Measurements from ENCODE around the gene MARCHF6. TPM values are rescaled to one million over a fixed set of nuclear protein-coding genes. Genes with fewer than 3 reads are reported as not detected.

Gene MARCHF6
- total RNA-seq, 4 donors from 2014 or later: 27.6 to 67.1 (median 37.0) TPM

DNA sequence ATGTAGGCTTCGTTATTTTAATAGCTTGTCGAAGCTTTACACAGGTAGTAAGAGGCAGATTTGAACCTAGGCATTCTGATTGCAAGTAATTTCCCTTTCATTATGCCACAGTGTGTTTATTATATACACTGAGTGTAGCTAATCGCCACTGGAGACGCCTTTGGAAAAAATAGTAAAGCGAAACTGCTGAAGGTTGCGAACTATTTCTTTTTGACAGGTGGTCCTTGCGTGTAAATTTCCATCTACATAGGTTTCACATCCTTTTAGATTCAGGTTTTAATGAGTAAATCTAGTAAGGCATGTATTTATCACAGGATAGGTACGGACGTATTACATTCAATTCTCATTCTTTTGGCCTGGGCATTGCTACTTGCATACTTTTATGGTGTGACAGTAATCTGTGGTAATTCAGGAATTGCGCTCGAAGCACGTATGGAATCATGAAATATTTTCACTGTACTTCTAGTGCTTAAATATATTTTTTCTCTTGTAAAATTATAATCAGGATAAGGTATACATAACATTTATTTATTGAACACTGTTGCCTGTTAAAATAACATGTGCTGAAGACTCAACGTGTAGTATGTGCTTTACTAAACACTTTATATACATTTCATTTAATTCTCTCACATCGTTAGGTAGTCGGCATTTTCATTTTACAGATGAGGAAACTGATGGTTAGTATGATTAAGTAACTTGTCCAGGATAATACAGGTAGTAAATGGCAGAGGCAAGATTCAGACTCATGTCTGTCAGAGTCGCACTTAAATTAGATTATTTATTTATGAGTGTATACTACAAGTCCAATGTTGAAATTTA is 1.8 kb downstream of the MARCHF6 start:
- Histone ChIP-seq H3K27ac (peak overlapping the region; percentile 98 to 100 (median 99)), H3K36me3 (no peaks in the 10 kb centered on the region), H3K27me3 (no peaks in the 10 kb centered on the region), H3K4me3 (peak overlapping the region; percentile 82 to 99 (median 98)), H3K4me1 (peaks cover 9 to 74% (median 20%) of the 10 kb centered on the region in 3 donors), H3K9me3 (no peaks in the 10 kb centered on the region)
- intact Hi-C loops (cut with DNase I): loop anchor here (10.0 kb wide), 1 partner anchor 70 kb away; no protein-coding TSS in a partner anchor
- DNase-seq: no peak
- TF ChIP-seq POLR2A (IDR thresholded peaks at IDR 0.05): peak in 1 of 4 donors; percentile 15
- TF ChIP-seq, protein P1, sequence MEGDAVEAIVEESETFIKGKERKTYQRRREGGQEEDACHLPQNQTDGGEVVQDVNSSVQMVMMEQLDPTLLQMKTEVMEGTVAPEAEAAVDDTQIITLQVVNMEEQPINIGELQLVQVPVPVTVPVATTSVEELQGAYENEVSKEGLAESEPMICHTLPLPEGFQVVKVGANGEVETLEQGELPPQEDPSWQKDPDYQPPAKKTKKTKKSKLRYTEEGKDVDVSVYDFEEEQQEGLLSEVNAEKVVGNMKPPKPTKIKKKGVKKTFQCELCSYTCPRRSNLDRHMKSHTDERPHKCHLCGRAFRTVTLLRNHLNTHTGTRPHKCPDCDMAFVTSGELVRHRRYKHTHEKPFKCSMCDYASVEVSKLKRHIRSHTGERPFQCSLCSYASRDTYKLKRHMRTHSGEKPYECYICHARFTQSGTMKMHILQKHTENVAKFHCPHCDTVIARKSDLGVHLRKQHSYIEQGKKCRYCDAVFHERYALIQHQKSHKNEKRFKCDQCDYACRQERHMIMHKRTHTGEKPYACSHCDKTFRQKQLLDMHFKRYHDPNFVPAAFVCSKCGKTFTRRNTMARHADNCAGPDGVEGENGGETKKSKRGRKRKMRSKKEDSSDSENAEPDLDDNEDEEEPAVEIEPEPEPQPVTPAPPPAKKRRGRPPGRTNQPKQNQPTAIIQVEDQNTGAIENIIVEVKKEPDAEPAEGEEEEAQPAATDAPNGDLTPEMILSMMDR (IDR thresholded peaks at IDR 0.05): no peak
- WGBS, 2 donors: 18 to 27% methylated on average over 16 of the region's 16 CpGs

DNA sequence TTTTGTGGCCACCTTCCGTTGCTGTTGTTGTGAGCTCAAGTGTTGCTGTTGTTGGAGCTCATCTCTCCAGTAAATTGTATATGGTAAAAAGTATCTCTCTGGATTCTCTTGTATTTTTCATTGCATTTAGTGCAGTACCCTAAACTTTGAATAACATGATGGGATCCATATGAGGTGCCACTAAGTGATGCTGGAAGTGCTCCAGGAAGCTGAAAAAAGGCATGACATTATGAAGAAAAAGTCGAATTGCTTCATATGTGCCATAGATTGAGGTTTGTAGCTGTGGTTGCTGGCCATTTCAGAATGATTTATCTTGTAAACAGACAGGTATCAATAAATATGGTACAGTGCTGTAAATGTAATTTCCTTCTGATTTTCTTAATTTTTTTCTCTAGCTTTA is 5.5 kb downstream of the MARCHF6 start:
- TF ChIP-seq POLR2A (IDR thresholded peaks at IDR 0.05): no peak
- TF ChIP-seq, protein P1 (IDR thresholded peaks at IDR 0.05): no peak
- Histone ChIP-seq H3K4me1 (peaks cover 0 to 78% (median 17%) of the 10 kb centered on the region in 3 donors), H3K9me3 (no peaks in the 10 kb centered on the region), H3K27ac (no peak overlapping the region), H3K36me3 (no peaks in the 10 kb centered on the region), H3K4me3 (no peak overlapping the region), H3K27me3 (no peaks in the 10 kb centered on the region)
- intact Hi-C loops (cut with DNase I): loop anchor here (10.0 kb wide), 1 partner anchor 74 kb away; no protein-coding TSS in a partner anchor
- DNase-seq: no peak
- WGBS, 2 donors: 71 to 72% methylated on average over 2 of the region's 2 CpGs

DNA sequence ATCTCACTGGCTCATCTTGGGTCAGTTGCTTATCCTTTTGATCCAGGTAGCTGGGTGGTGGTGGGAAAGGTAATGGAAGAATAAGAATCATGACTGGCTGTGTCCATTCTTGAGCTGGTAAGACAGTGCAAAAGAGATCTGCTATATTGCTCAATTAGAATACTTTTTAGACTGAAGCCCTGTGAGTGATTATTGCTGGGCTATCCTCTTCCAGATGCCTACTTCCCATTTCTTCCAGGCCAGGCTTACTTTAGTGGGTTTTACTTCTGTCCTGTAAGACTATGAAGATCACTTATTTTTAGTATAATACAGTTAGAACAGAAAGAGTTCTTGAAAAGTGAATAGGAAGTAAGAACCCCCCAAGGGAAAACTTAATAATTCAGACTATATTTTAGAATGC is 7.2 kb downstream of the MARCHF6 start:
- H3K27me3 ChIP-seq: no peaks in the 10 kb centered on the region
- H3K27ac ChIP-seq: no peak overlapping the region
- intact Hi-C loops (cut with DNase I): no loop called here
- H3K4me1 ChIP-seq: peaks cover 0 to 77% (median 13%) of the 10 kb centered on the region in 3 donors
- no peak overlapping the region for H3K4me3 ChIP-seq
- peaks cover 0 to 7% (median 0%) of the 10 kb centered on the region in 3 donors for H3K36me3 ChIP-seq
- H3K9me3 ChIP-seq: no peaks in the 10 kb centered on the region
- TF ChIP-seq, protein P1 (IDR thresholded peaks at IDR 0.05): no peak
- TF ChIP-seq POLR2A (IDR thresholded peaks at IDR 0.05): no peak
- no peak for DNase-seq

DNA sequence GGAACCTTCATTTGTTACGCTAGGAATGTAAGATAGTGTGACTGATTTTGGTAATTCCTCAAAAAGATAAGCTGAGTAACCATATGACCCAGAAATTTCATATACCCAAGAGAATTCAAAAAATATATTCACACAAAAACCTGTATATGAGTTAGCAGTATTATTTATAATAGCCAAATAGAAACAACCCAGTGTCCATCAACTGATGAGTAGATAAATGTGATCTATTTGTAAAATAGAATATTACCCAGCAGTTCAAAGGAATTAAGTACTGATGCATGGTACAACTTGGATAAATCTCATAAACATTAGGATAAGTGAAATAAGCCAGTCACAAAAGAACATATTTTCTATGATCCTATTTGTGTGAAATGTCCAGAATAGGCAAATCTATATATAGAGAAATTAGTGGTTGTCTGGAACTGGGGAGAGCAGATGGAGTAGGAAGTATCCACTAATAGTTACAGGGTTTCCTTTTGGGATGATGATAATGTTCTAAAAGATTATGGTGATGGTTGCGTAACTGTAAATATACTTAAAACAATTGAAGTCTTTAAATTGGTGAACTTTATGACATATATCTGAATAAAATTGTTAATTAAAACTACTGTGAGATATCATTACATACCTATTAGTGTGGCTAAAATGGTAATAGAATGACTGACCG is 10.2 kb downstream of the MARCHF6 start:
- no peaks in the 10 kb centered on the region for H3K27me3 ChIP-seq
- H3K4me1 ChIP-seq: peaks cover 0 to 77% (median 19%) of the 10 kb centered on the region in 3 donors
- WGBS, 2 donors: 92 to 98% methylated on average over 3 of the region's 3 CpGs
- no peak overlapping the region for H3K4me3 ChIP-seq
- no peaks in the 10 kb centered on the region for H3K9me3 ChIP-seq
- intact Hi-C loops (cut with DNase I): no loop called here
- H3K36me3 ChIP-seq: peaks cover 0 to 8% (median 0%) of the 10 kb centered on the region in 3 donors
- DNase-seq: no peak
- H3K27ac ChIP-seq: no peak overlapping the region
- no peak for TF ChIP-seq POLR2A (IDR thresholded peaks at IDR 0.05)

DNA sequence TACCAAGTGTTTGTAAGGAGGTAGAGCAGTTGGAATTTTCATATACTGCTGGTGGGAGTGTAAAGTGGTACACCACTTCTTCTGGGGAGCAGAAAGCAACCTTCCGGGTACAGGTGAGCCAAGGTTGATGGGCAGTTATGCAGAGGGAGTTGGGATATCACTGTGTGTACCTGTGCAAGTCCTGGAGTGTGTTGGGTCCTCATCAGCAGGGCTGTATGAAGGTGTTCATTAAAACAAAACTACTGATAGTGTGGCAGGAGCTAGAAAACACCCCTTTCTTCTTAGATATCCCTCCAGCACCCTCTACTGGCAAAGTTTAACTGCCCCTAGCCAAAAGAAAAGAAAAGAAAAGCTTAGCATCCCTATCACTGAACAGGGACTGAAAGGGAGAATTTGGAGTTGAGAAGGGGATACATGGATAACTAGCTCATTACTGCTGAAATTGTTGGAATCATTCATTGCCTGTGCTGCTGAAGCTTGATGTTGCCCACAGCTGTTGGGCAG is 10.7 kb downstream of the MARCHF6 start:
- peaks cover 0 to 8% (median 0%) of the 10 kb centered on the region in 3 donors for H3K36me3 ChIP-seq
- DNase-seq: no peak
- no peak overlapping the region for H3K27ac ChIP-seq
- intact Hi-C loops (cut with DNase I): no loop called here
- H3K4me3 ChIP-seq: no peak overlapping the region
- TF ChIP-seq POLR2A (IDR thresholded peaks at IDR 0.05): no peak
- TF ChIP-seq, protein P1 (IDR thresholded peaks at IDR 0.05): peak in 2 of 6 experiments; percentile 14 to 53
- H3K27me3 ChIP-seq: no peaks in the 10 kb centered on the region
- peaks cover 0 to 76% (median 19%) of the 10 kb centered on the region in 3 donors for H3K4me1 ChIP-seq
- WGBS, 2 donors: 92 to 100% methylated on average over 1 of the region's 1 CpG
- no peaks in the 10 kb centered on the region for H3K9me3 ChIP-seq

All from esophagus squamous epithelium (tissue), 5 donors.